Endothelial cell of umbilical vein (primary cell): ENCODE data around the gene CXCL9. TPM values are rescaled to one million over a fixed set of nuclear protein-coding genes. Genes with fewer than 3 reads are reported as not detected.

Source experiments
- BruUV-seq: library from RNA; stranded (reverse); fragments of 400-500 nt; replicated peaks from 2 replicates; lab custom pipeline; 2021; lab: Mats Ljungman, UMichigan
- CTCF ChIA-PET: fragments of 300-600, 350-600 bp; sonication (Branson Sonifier 250); formaldehyde crosslinking; loops from one replicate; lab custom pipeline; 2021; ENCODE audit warnings: antibody characterized with exemption, inconsistent platforms; lab: Charles Lee
- POLR2A ChIA-PET: fragments of 300-600, 350-600 bp; sonication (Branson Sonifier 250); formaldehyde crosslinking; loops from one replicate; lab custom pipeline; 2021; ENCODE audit warnings: antibody characterized with exemption, inconsistent platforms; lab: Charles Lee
- DNase-seq: peaks from one replicate; pipeline ENCODE4 v3.0.0-alpha.2; 2011; ENCODE audit warnings: low read depth, low spot score
- FAIRE-seq: peaks from 2 replicates; lab custom pipeline; 2011; peaks lifted over from hg19 to GRCh38; lab: Jason Lieb, UNC
- H2AFZ ChIP-seq: 2 replicates; pipeline ENCODE4 v1.6.0; 2012; ENCODE audit warnings: low read depth, low read length, control low read depth, inconsistent platforms
- H3K27ac ChIP-seq: 2 replicates; pipeline ENCODE4 v1.5.1; 2011; ENCODE audit warnings: low read depth, mild to moderate bottlenecking, control low read depth, low read length, moderate library complexity; ENCODE audit not compliant: insufficient read depth
- H3K27me3 ChIP-seq, 2 experiments: 2 replicates each; pipeline versions ENCODE4 v1.6.0 to v1.6.1; 2011; ENCODE audit warnings: low read length in 2 of 2, mixed read lengths in 1 of 2; ENCODE audit not compliant: control insufficient read depth in 2 of 2, insufficient read depth in 2 of 2
- H3K36me3 ChIP-seq, 2 experiments: 2 replicates in 1 of 2; 3 replicates in 1 of 2; pipeline ENCODE4 v1.5.1; 2011; ENCODE audit warnings: low read length in 2 of 2, mild to moderate bottlenecking in 1 of 2, moderate library complexity in 1 of 2; ENCODE audit not compliant: control insufficient read depth in 2 of 2, insufficient read depth in 2 of 2; ENCODE audit errors: extremely low read depth in 1 of 2
- H3K4me1 ChIP-seq: 3 replicates; pipeline ENCODE4 v1.5.1; 2011; ENCODE audit warnings: mild to moderate bottlenecking, low read length; ENCODE audit not compliant: control insufficient read depth, insufficient read depth; ENCODE audit errors: extremely low read depth
- H3K4me2 ChIP-seq: 2 replicates; pipeline ENCODE4 v1.6.1; 2011; ENCODE audit warnings: low read length, control low read depth, mixed read lengths; ENCODE audit not compliant: insufficient read depth
- H3K4me3 ChIP-seq, 3 experiments: fragments of 200-600 bp in 1 of 3; sonication (generic), shearing (Covaris generic) in 1 of 3; replicated peaks in 1 of 3; 2 replicates each; pipeline ENCODE4 v1.5.1; 2011 to 2016; ENCODE audit warnings: control low read depth in 3 of 3, low read length in 3 of 3, mild to moderate bottlenecking in 2 of 3, inconsistent platforms in 1 of 3, low read depth in 1 of 3, moderate library complexity in 1 of 3; ENCODE audit not compliant: insufficient read depth in 1 of 3
- H3K79me2 ChIP-seq: 2 replicates; pipeline ENCODE4 v1.6.0; 2012; ENCODE audit warnings: low read length, inconsistent platforms; ENCODE audit not compliant: control insufficient read depth, insufficient read depth
- H3K9ac ChIP-seq: replicated peaks from 2 replicates; pipeline ENCODE3; 2011; ENCODE audit warnings: low read length, control low read depth; ENCODE audit not compliant: insufficient read depth; ENCODE audit errors: extremely low read depth
- H3K9me1 ChIP-seq: replicated peaks from 3 replicates; pipeline ENCODE4 v1.6.0; 2011; ENCODE audit warnings: mild to moderate bottlenecking, low read length; ENCODE audit not compliant: control insufficient read depth, insufficient read depth; ENCODE audit errors: extremely low read depth
- H3K9me3 ChIP-seq: replicated peaks from 2 replicates; pipeline ENCODE4 v1.5.1; 2012; ENCODE audit warnings: low read length, inconsistent platforms; ENCODE audit not compliant: control insufficient read depth, insufficient read depth
- H4K20me1 ChIP-seq: replicated peaks from 2 replicates; pipeline ENCODE3; 2011; ENCODE audit warnings: mild to moderate bottlenecking, low read length; ENCODE audit not compliant: control insufficient read depth, insufficient read depth; ENCODE audit errors: extremely low read depth
- CTCF ChIP-seq, 2 donors: IDR thresholded peaks; 1 replicate in 1 of 2; 2 replicates in 1 of 2; pipeline ENCODE4 v1.5.1; 2011; ENCODE audit warnings: low read length in 2 of 2, mild to moderate bottlenecking in 2 of 2, moderate library complexity in 2 of 2, control low read depth in 1 of 2, inconsistent platforms in 1 of 2, low read depth in 1 of 2; ENCODE audit not compliant: insufficient read depth in 1 of 2; ENCODE audit errors: extremely low read depth in 1 of 2
- EZH2 ChIP-seq: IDR thresholded peaks from 2 replicates; pipeline ENCODE4 v1.6.1; 2012; ENCODE audit warnings: borderline replicate concordance, low read depth, mild to moderate bottlenecking, moderate library complexity, low read length, inconsistent platforms; ENCODE audit not compliant: severe bottlenecking
- FOS ChIP-seq: IDR thresholded peaks from 2 replicates; pipeline ENCODE4 v1.6.1; 2011; ENCODE audit warnings: mild to moderate bottlenecking, low read length, moderate library complexity, borderline replicate concordance; ENCODE audit not compliant: insufficient read depth
- GATA2 ChIP-seq: IDR thresholded peaks from 2 replicates; pipeline ENCODE4 v1.7.0; 2011; ENCODE audit warnings: low read depth, mild to moderate bottlenecking, moderate library complexity, mixed read lengths, low read length; ENCODE audit not compliant: insufficient read length, insufficient read depth
- JUN ChIP-seq: IDR thresholded peaks from 2 replicates; pipeline ENCODE4 v1.6.1; 2011; ENCODE audit warnings: borderline replicate concordance, low read depth; ENCODE audit not compliant: insufficient read length, insufficient read depth
- MYC ChIP-seq: IDR thresholded peaks from one replicate; pipeline ENCODE4 v1.6.1; 2011; ENCODE audit warnings: mild to moderate bottlenecking, low read depth, low read length
- POLR2A ChIP-seq: IDR thresholded peaks from 2 replicates; pipeline ENCODE4 v1.6.1; 2012; ENCODE audit warnings: low read depth, mild to moderate bottlenecking, control low read depth, low read length
- POLR2AphosphoS5 ChIP-seq: IDR thresholded peaks from 2 replicates; pipeline ENCODE4 v1.6.1; 2012; ENCODE audit warnings: low read depth, mild to moderate bottlenecking, control low read depth, low read length, moderate library complexity; ENCODE audit not compliant: insufficient read depth
- dilution Hi-C: fragments of 300-500 bp; cut with MboI; formaldehyde crosslinking; loops from one replicate; pipeline ENCODE4 v1.15.0; 2019; ENCODE audit warnings: low sequenced_read_pairs; ENCODE audit not compliant: extremely low pct_ligation_motif_present
- intact Hi-C: fragments of 100-400 bp; cut with micrococcal nuclease; formaldehyde crosslinking; loops from one replicate; pipeline ENCODE4 v1.10.0; 2022
- polyA plus RNA-seq, 4 experiments: library from polyadenylated mRNA; depleted of rRNA in 3 of 4; stranded (reverse) in 3 of 4; unstranded in 1 of 4; fragments of >200 nt; gene quantifications; 2 replicates each; pipeline versions ENCODE4 v1.2.1 to v1.2.3, GENCODE V29; 2011 to 2012; ENCODE audit warnings: missing spikeins in 1 of 4
- total RNA-seq: library from RNA; stranded (reverse); gene quantifications from 2 replicates; pipeline ENCODE4 v1.2.3, GENCODE V29; 2021
- TF ChIP-seq, protein P1 (sequence below): IDR thresholded peaks from 2 replicates; pipeline ENCODE4 v1.6.1; 2011; ENCODE audit not compliant: insufficient read depth, insufficient read length

Gene CXCL9
- total and polyA plus RNA-seq, 2 donors (not counting 3 experiments of a cell fraction or from before 2014, with no cell fraction given) = not detected

GRCh38 chr4:76024065-76024464 is 16.8 kb upstream of the CXCL9 start:
- Histone ChIP-seq H3K9me1 (no peaks in the 10 kb centered on the region), H3K4me1 (peaks cover 10% of the 10 kb centered on the region), H4K20me1 (no peaks in the 10 kb centered on the region), H2AFZ (no peak overlapping the region), H3K36me3 (no peaks in the 10 kb centered on the region), H3K9ac (no peak overlapping the region), H3K79me2 (no peaks in the 10 kb centered on the region), H3K27me3 (peaks cover 16 to 20% of the 10 kb centered on the region in 2 experiments), H3K9me3 (no peaks in the 10 kb centered on the region), H3K27ac (no peak overlapping the region), H3K4me2 (no peak overlapping the region), H3K4me3 (no peak overlapping the region)
- FAIRE-seq (no peak), DNase-seq (no peak)
- TF ChIP-seq GATA2 (no peak), FOS (no peak), MYC (no peak), EZH2 (no peak), POLR2A (no peak), JUN (no peak), POLR2AphosphoS5 (no peak), CTCF (IDR thresholded peaks at IDR 0.05; ENCODE audit: extremely low read depth in 1 of 2, insufficient read depth in 1 of 2, low read depth in 1 of 2, low read length in 2 of 2) (no peak)
- TF ChIP-seq, protein P1, sequence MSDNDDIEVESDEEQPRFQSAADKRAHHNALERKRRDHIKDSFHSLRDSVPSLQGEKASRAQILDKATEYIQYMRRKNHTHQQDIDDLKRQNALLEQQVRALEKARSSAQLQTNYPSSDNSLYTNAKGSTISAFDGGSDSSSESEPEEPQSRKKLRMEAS = no peak
- dilution Hi-C loops (no loop called here), intact Hi-C loops (no loop called here)
- ChIA-PET CTCF (interaction anchor here (1.0 to 1.4 kb wide), 3 partner anchors 10 to 30 kb away, joined by 3 to 5 read pairs (median 4); no protein-coding TSS in a partner anchor), POLR2A (no interaction called here)
- BruUV-seq = no TSS peak
